BE2C (cell line): ENCODE results near the gene AGK.

Experiments
- DNase-seq: peaks from one replicate; pipeline ENCODE4 v3.0.0-alpha.2; 2020
- H3K27me3 ChIP-seq: fragments of 250-450 bp; sonication (Bioruptor Pico); 2 replicates; pipeline ENCODE4 v1.5.1; 2020; ENCODE audit warnings: mild to moderate bottlenecking
- H3K36me3 ChIP-seq: fragments of 250-450 bp; sonication (Bioruptor Pico); 2 replicates; pipeline ENCODE4 v1.5.1; 2020; ENCODE audit warnings: mild to moderate bottlenecking
- H3K4me1 ChIP-seq: fragments of 250-450 bp; sonication (Bioruptor Pico); 2 replicates; pipeline ENCODE4 v1.5.1; 2020
- H3K4me3 ChIP-seq: 2 replicates; pipeline ENCODE4 v1.5.1; 2011; ENCODE audit warnings: low read depth, low read length
- H3K9me3 ChIP-seq: fragments of 250-450 bp; sonication (Bioruptor Pico); 2 replicates; pipeline ENCODE4 v1.5.1; 2020
- CTCF ChIP-seq: IDR thresholded peaks from 2 replicates; pipeline ENCODE4 v1.5.1; 2012; ENCODE audit warnings: mild to moderate bottlenecking, low read depth, low read length

The AGK gene

GRCh38 chr7:141649137-141649864 lies 98.1 kb downstream of the AGK start:
- DNase-seq = no peak
- no peak for TF ChIP-seq CTCF

GRCh38 chr7:141649865-141650634 lies 98.8 kb downstream of the AGK start:
- Histone ChIP-seq H3K4me1 (peaks cover 3% of the 10 kb centered on the region; the same call in 1 of the 2 replicates), H3K9me3 (no peaks in the 10 kb centered on the region), H3K4me3 (no peak overlapping the region), H3K27me3 (no peaks in the 10 kb centered on the region), H3K36me3 (peaks cover 15% of the 10 kb centered on the region)
- peak; percentile 75 for DNase-seq
- peak; percentile 95 for TF ChIP-seq CTCF

More at GRCh38 chr7:141649137-141649864, 98.1 kb downstream of the AGK start:
- H3K4me1 ChIP-seq = peaks cover 3% of the 10 kb centered on the region; the same call in 1 of the 2 replicates
- H3K9me3 ChIP-seq = no peaks in the 10 kb centered on the region
- no peak overlapping the region for H3K4me3 ChIP-seq
- H3K27me3 ChIP-seq = no peaks in the 10 kb centered on the region
- H3K36me3 ChIP-seq = peaks cover 15% of the 10 kb centered on the region

GRCh38 chr7:141651417-141651816 lies 100.2 kb downstream of the AGK start:
- Histone ChIP-seq H3K27me3 (no peaks in the 10 kb centered on the region), H3K36me3 (peaks cover 15% of the 10 kb centered on the region), H3K4me3 (no peak overlapping the region), H3K4me1 (peaks cover 3% of the 10 kb centered on the region; the same call in 1 of the 2 replicates), H3K9me3 (no peaks in the 10 kb centered on the region)
- DNase-seq = no peak
- no peak for TF ChIP-seq CTCF

GRCh38 chr7:141652691-141653090 lies 101.5 kb downstream of the AGK start:
- DNase-seq = no peak
- Histone ChIP-seq H3K36me3 (peaks cover 15% of the 10 kb centered on the region), H3K27me3 (no peaks in the 10 kb centered on the region), H3K4me1 (peaks cover 3% of the 10 kb centered on the region; the same call in 1 of the 2 replicates), H3K9me3 (no peaks in the 10 kb centered on the region), H3K4me3 (no peak overlapping the region)
- no peak for TF ChIP-seq CTCF

- DNase-seq = peak; percentile 83
- TF ChIP-seq CTCF = peak; percentile 97
- Histone ChIP-seq H3K36me3 (peaks cover 12% of the 10 kb centered on the region), H3K4me3 (no peak overlapping the region), H3K27me3 (no peaks in the 10 kb centered on the region), H3K9me3 (no peaks in the 10 kb centered on the region), H3K4me1 (peaks cover 3% of the 10 kb centered on the region; the same call in 1 of the 2 replicates)
Measured at GRCh38 chr7:141654551-141654950, 103.3 kb downstream of the AGK start.

- H3K4me3 ChIP-seq = no peak overlapping the region
- H3K36me3 ChIP-seq = peaks cover 18% of the 10 kb centered on the region
- DNase-seq = no peak
- no peaks in the 10 kb centered on the region for H3K4me1 ChIP-seq
- no peaks in the 10 kb centered on the region for H3K27me3 ChIP-seq
- no peak for TF ChIP-seq CTCF
- H3K9me3 ChIP-seq = no peaks in the 10 kb centered on the region
Measured at GRCh38 chr7:141659501-141659900, 108.3 kb downstream of the AGK start.
